Fibroblast of skin of left biceps (primary cell): ENCODE results near the gene SLC6A9.

Experiments
- DNase-seq, 2 experiments: peaks; one replicate each; pipeline ENCODE4 v3.0.0-alpha.2; 2013; ENCODE audit warnings: low read depth in 2 of 2

SLC6A9 gene

DNA sequence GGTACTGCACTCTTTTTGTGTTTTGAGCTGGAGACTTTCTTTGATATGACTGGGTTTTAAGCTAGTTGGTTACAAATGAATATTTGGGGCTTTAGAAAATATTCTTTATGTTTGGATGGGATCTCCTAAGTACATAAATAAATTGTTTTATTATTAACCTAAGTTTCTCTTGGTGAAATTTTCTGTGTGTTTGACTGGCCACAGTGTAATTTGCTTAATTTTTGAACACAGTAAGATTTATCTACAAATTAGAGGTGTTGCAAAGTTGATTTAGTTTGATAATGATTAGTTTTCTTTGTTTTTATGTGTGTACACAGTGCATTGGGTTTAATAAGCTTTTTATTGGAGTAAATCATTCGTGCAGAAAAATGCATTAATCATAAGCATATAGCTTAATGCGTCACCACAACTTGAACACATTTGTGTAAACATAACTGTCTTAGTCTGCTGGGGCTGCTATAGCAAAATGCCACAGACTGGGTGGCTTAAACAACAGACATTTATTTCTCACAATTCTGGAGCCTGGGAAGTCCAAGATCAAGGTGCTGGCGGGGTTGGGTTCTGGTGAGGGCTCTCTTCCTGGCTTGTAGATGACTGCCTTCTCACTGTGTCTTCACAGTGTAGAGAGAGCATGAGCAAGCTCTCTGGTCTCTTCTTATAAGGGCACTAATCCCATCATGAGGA lies 17.4 kb upstream of the SLC6A9 start:
- no peak for DNase-seq

- DNase-seq = no peak
Observed at GRCh38 chr1:44047131-44047530, 15.9 kb upstream of the SLC6A9 start.

DNA sequence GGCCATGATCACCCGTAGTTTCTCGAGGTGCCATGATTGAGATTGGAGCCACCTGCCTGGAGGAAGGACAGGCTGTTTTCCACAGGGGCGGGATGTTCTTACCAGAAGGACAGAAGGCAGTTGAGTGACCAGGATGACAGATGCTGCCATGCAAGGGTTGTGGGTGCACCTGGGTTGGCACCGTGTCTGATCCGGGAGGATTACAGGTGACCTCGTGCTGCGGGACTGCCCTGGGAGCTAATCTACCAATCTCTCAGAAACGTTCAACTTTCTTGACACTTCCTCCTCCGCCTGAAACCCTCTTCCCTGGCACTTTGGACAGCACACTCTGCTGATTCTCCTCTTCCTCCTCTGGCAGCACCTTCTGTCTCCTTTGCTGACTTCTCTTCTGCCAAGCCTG lies 13.8 kb upstream of the SLC6A9 start:
- no peak for DNase-seq

GRCh38 chr1:44044071-44044801 lies 13.0 kb upstream of the SLC6A9 start:
- DNase-seq = no peak

GRCh38 chr1:44043176-44044070 lies 12.2 kb upstream of the SLC6A9 start:
- DNase-seq = no peak

- DNase-seq = no peak
Observed at GRCh38 chr1:44040846-44041245, 9.6 kb upstream of the SLC6A9 start.

DNA sequence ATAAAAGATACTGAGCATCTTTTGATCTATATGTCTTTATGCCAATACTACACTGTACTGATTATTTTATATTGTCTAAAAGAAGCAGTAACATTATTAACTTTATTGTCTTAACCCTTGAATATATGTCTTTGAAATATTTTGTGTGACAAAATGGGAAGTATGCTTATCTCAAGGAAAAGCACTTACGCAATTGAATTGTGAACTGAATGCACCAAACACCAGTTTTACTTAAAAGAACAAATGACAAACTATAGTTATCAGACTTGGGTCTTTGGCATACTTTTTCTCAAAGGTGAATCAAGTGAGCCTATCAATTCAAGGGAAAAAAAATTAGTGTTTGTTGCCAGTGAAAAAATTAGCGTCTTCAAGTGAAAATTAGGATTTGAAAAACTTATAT lies 9.2 kb upstream of the SLC6A9 start:
- no peak for DNase-seq

DNA sequence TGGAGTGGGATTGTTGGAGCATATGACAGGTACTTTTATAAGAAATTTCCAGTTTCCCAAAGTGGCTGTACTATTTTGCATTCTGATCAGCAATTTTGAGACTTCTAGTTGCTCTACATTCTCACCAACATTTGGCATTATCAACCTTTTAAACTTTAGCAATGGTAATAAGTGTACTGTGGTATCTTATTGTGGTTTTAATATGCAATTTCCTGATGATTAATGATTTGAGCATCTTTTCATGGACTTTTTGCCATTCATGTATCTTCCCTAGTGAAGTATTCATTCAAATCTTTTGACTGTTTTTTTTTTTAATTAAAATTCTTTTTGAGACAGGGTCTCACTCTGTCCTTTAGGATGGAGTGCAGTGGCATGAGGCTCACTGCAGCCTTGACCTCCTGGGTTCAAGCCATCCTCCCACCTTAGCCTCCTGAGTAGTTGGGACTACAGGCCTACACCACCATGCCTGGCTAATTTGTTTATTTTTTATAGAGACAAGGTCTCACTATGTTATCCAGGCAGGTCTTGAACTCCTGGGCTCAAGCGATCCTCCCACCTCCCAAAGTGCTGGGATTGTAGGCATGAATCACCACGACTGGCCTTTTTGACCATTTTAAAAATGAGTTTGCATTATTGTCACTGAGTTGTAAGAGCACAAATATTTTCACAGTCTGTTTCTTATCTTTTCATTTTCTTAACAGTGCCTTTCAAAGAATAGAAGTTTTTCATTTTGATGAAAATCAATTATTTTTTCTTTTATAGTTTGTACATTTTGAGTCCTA lies 7.8 kb upstream of the SLC6A9 start:
- no peak for DNase-seq

GRCh38 chr1:44037154-44037553 lies 5.9 kb upstream of the SLC6A9 start:
- no peak for DNase-seq

DNA sequence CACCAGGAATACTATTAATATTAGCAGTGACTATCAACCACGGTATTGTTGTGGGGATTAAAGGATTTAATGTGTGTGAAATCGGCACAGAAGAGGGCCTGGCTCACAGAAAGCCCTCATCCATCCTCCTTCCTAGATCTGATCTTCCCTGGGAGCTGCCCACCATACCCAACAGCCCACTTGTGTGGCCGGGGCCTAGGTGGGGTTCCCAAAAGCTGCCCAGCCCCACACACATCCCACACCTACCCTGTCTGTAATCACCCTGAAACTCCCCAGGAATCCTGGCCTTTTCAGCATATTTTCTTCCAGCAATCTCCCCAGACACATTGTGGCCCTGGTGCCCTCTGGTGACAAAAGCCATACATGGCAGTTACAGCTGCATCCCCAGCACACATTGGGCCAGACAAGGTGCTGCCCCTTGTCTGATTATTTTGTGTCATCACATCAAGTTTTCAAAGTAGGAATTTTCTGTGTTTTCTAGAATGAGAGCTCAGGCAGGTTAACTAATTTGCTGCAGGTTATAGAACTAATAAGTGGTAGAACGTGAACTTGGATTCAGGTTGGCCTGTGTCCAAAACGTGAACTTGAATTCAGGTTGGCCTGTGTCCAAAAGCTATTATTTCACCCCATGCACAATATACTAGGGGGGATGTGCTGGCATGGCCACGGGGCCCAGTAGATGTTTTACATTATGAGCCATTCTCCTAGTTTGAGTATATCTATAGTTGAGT lies 5.3 kb upstream of the SLC6A9 start:
- no peak for DNase-seq

DNA sequence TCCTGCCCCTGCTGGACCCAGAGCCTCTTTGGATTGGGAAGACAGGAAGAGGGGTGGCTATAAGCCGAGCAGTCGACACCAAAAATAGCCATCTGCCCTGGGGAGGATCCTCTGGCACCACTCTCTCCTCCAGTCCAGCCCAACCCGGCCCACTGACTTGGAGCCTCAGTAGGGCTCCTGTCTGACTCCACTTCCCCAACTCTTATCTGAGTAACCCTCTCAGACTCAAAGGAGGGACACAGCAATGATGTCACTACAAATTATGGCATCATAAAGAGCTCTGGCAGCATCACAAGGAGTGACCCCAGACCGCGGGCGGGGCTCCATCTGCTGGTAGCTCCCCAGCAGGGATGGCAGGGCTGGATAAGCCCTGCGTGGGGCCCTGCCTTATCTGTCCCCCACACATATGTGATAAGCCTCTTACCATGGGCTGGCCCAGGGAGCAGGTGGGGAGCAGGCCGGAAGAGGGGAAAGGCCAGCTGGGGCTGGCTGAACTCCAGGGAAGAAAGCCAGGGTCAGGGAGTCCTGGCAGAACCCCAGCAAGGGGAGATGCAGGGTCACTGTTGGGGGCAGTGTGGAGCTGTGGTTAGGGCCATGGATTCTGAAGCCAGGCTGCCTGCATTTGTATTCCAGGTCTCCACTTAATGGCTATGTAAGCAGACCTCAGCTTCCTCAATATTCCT lies 4.6 kb upstream of the SLC6A9 start:
- no peak for DNase-seq

DNA sequence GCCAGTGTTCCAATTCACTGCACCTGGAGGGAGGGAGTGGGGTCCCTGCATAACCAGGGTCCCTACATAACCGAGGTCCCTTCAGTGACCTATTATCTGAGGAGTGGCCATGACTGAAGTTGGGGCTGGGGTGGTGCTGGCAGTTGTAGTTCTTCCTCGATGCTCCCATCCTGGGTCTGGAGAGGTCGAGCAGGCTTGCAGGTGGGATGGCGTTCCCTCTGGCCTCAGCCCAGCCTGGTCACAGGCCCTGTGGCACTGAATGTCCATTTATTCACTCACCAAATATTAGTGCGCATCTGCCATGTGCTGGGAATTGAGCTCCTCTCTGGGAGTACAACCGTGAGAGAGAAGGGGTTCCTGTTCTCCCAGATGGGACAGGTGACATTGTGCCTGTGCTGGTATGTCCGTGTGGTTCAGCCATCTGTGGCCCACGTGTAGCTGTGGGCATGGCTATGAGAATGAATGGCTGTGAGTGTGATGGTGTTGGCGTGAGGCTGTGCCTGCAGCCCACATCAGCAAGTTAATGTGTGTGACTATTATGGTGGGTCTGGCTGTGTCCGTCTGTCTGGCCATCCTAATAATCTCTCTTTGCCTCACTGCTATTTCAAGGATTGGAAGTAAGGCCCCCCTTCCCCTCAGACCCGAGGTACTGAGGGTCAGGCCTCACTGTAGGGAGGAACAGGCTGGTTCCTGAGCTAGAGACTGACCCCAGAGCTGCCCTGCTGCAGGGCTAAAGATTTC lies 3.9 kb upstream of the SLC6A9 start:
- no peak for DNase-seq

- no peak for DNase-seq
Observed at GRCh38 chr1:44034423-44034822, 3.2 kb upstream of the SLC6A9 start.

DNA sequence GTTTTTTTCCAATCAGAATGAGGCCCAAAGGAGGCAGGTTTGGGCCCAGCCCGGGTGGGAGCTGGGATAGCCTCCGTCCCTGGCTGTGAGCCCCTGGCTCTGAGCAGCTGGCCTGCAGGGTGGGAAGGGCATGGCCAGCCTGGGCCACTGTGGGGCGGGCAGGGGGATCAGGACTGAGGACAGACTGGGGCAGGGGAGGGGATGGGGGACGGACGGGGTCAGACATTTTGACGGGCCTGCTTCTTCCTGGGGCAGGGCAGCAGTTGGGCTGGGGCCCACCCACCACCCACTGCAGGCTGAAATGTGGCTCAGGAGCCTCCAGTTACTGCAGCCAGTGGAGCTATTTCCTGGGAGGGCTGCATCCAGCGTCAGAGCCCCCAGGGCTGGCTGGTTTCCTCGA lies 2.5 kb upstream of the SLC6A9 start:
- DNase-seq = no peak

DNA sequence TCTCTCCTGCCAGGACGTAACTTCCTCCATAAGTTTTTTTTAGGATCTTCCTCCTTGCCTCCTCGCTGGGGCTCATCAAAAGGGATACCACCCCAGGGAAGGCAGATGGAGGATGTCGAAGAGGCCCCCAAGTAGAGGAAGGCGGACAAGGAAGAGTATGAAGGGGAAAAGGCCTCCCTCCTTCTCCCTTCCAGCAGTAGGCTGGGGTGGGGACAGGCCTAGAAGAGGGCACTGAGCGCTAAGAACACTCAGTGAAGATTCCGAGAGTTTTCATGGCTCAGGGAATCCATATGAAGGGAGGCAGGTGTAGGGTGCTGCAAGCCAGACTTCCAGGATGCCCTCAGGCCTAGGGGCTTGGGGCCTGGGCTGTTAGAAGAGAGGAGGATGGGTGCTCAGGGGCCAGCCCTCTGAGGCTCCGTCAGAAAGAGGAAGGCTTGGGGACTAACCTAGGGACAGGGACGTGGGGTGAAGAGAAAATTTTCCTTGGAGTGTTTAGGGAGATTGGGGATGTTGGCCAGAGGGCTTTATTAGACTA lies 1.8 kb upstream of the SLC6A9 start:
- DNase-seq = no peak

DNA sequence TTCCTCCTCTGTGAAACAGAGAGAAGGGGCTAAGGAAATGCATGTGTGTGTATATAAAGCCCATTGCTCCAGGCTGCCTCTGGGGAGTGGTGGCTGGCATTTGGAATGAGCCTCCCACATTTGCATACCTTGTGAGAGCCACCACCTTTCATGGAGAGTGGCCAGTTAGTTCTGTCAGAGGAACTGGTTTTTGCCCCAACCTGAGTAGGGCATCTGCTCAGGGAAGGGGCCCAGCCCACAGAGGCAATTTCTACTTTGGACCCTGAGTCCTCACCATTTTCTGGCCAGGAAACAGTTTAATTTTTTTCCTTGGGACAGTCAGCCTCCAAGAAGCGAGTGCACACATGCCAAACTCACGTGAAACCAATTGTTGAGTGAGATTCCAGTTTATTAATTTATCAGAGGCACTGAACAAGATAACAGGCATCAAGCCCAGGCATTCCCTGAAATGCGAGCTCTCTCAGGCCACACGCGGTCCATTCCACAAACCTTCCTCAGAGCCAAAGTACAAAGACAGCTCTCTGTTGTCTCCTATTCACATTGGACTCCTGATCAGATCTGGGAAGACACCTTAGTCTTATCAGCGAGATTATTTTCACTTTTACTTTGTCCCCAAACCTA lies 1.0 kb upstream of the SLC6A9 start:
- DNase-seq = no peak

- DNase-seq = no peak
Observed at GRCh38 chr1:44030605-44031251, 534 bp downstream of the SLC6A9 start.

DNA sequence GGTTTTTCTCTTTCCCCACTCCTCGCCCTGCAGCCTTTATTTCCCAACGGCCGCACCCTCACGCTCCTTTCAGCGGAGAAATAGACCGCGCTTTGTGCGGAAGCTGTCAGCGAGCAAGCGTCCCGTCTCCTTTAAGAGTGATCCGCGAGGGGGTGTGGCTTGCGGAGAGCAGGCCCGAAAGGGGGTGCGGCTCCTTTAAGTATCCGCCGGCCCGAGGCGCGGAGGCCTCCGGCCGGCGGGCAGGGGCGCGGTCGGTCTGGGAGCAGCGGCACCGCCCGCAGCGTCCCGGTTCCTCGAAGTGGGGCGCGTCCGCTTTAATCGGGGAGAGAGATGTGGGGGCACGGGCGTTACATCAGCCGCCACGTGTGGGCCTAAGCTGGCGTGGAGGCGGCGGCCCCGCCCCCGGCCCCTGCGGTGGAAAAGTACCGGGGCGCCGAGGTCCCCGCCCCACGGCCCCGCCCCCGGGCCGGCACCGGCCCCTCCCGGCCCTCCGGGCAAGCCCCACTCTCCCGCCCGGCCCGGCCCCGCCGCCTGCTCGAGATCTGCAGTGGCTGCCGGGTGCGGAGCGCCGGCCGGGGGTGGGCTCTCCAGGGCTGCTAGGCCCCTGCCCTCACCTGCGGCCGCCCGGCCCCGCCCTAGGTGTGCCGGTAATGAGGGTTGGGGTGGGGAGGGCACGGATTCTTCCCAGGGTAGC lies 1.2 kb downstream of the SLC6A9 start:
- peak; percentile 65 to 68 for DNase-seq
